ENCODE data around the gene YWHAB.

YWHAB gene

GRCh38 chr20:44954211-44954610, 68.7 kb downstream of the YWHAB start:
- no peak for DNase-seq (ENCODE audit: low spot score)

DNA sequence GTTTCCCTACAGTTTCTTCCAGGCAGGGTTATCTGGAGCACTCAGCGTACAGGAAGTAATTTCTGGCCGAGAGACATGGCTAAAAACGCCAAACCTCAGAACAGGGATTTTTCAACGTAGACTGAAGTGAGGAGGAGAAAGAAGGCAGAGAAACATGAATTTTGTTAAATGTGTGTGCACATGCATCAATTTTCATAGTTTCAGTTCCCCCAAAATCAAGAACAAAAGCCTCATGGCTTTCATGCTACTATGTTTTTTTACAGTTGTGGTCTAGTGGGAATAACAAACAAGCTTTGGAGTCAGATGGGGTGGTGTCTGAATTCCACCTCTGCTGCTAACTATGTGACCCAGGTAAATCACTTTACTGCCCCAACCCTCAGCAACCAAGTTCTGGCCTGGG, 69.8 kb downstream of the YWHAB start:
- DNase-seq (ENCODE audit: low spot score): no peak

DNA sequence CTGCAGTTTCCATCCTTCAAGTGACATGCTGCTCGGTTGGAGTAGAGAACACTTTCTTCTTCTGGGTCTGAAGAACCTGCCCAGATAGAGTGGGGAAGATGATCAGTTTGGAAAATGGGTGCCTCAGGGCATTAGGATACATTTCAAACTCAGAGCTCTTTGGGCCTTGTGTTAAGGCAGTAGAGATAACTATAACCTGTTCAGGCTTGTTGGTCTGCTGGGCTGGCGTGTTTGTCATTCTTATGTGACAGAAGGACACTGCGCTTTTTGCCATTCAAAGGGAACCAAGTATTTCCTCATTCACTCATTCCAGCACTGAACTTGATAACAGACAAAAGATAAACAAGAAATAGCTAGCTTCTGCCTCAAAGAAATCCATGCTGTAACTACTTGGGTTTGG, 70.9 kb downstream of the YWHAB start:
- no peak for DNase-seq (ENCODE audit: low spot score)

Measured in CD4-positive, alpha-beta T cell treated with Interleukin-2 at 100 ng/mL for 4 hours (primary cell).